ENCODE results near the gene PHKA2.

DNA sequence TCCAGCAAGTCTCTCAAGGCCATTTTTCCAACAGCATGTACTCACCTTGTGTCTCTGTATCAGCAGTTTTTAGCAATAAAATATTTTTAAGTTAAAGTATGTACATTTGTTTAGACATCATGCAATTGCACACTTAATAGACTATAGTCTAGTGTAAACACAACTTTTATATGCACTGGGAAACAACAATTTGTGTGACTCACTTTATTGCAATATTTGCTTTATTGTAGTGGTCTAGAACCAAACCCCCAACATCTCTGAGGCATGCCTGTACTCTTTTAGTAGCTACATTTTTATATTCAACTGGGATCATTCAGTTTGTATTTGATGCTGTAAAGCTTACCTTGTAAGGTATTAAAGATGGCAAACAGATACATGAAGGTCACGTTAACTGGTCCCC lies 14.7 kb upstream of the PHKA2 start:
- TF ChIP-seq POLR2A (IDR thresholded peaks at IDR 0.05; ENCODE audit: low read depth, low read length): no peak
- no peak for TF ChIP-seq POLR2AphosphoS5 (IDR thresholded peaks at IDR 0.05; ENCODE audit: low read depth, low read length)
- TF ChIP-seq TAF1 (IDR thresholded peaks at IDR 0.05; ENCODE audit: borderline replicate concordance, low read depth, low read length): no peak
